GM21360 (cell line): ENCODE data around the gene AKAP1.
A peak's percentile ranks its signal among the peaks of the same experiment; 100 is the strongest.

Source experiments
- ATAC-seq: cut with Tn5 transposase; IDR thresholded peaks from one replicate; pipeline ENCODE4 v1.9.1; 2021; ENCODE audit warnings: mild to moderate bottlenecking, moderate library complexity; ENCODE audit not compliant: unreplicated experiment

AKAP1 gene, protein sequence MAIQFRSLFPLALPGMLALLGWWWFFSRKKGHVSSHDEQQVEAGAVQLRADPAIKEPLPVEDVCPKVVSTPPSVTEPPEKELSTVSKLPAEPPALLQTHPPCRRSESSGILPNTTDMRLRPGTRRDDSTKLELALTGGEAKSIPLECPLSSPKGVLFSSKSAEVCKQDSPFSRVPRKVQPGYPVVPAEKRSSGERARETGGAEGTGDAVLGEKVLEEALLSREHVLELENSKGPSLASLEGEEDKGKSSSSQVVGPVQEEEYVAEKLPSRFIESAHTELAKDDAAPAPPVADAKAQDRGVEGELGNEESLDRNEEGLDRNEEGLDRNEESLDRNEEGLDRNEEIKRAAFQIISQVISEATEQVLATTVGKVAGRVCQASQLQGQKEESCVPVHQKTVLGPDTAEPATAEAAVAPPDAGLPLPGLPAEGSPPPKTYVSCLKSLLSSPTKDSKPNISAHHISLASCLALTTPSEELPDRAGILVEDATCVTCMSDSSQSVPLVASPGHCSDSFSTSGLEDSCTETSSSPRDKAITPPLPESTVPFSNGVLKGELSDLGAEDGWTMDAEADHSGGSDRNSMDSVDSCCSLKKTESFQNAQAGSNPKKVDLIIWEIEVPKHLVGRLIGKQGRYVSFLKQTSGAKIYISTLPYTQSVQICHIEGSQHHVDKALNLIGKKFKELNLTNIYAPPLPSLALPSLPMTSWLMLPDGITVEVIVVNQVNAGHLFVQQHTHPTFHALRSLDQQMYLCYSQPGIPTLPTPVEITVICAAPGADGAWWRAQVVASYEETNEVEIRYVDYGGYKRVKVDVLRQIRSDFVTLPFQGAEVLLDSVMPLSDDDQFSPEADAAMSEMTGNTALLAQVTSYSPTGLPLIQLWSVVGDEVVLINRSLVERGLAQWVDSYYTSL

DNA sequence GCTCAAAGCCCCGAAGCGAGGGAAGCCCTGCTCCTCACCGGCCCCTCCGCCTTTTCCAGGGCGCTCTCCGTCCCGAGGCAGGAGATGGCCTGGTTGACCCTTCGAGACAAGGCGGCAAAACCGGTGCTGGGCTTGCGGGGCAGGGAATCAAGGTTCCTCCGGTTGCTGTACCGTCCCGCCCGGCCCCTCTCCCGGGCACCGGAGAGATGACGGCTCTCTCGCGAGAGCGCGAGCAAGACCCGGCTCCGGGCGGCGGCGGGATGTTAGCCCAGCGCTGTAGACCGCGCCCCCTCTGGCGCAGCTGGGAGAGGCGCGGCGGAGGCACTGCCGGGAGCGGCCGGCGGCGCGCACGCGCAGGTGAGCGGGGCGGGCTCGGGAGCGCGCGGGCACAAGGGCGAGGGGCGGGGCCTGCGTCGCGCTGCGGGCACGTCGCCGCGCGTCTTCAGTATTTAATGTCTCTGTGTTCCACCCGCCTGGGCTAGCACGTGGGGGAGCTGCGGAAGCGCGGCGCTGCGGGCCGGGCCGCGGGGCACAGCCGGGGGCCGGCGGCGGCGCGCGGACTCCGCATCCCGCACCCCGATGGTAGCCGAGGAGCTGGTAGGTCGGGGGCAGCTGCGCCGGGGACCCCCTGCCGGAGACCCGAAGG is at the start of gene AKAP1:
Gene AKAP1 (plus strand): TSS at position 445 of the 646 bp plus-strand sequence. CDS start 20,219 bp downstream, outside the sequence.
- peak; percentile 87 for ATAC-seq

DNA sequence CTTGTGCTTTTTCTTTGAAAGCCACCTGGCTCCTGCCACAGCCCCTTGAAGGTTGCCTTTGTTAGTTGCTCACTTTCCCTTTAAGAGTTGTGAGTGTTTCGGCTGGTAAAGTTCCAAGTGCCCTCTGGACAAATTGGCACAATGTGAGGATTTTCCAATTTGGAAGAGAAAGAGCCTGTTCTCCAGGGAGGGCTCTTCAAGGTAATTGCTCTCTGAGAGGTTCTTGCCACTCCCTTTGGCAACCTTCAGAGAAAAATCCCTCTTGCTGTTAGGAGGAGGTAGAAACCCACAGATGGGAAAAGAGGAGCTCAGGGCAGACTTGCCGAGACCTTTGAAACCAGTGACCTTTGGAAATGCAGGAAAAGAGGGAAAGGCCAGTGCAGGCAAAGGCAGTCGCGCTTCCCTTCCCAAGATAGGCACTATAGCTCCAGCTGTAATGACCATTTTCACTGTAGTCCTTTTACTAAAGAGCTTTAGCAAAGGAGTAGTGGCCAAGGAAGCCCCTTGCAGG is 49.0 kb upstream of the AKAP1 start:
- no peak for ATAC-seq

DNA sequence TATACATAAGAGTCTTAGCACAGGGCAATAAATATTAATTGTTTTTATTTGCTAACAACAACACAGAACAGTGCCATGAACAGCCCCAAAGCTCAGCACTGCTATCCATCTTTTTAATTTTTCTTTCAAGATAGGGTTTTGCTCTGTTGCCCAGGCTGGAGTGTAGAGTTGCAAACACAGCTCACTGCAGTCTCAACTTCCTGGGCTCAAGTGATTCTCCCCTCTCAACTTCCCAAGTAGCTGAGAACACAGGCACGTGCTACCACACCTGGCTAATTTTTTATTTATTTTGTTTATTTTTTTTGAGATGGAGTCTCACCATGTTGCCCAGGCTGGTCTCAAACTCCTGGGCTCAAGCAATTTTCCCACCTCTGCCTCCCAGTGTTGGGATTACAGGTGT is 47.6 kb upstream of the AKAP1 start:
- no peak for ATAC-seq

DNA sequence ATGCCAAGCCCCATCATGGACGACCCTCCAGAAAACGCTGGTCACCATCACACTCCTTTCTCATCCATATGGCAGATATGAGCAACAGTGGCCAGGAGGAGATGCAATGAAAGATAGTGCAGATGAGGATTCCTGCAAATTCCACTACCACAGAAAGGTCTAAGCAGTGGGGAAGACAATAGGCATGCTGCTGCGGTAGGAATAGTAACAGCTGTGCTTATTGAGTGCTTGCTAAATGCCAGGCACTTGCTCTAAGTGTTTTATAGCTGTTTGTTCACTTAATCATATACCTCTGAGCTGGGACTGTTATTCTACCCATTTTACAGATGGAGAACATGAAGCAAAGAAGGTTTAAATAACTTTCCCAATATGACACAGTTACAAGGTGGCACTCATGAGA is 46.6 kb upstream of the AKAP1 start:
- no peak for ATAC-seq

DNA sequence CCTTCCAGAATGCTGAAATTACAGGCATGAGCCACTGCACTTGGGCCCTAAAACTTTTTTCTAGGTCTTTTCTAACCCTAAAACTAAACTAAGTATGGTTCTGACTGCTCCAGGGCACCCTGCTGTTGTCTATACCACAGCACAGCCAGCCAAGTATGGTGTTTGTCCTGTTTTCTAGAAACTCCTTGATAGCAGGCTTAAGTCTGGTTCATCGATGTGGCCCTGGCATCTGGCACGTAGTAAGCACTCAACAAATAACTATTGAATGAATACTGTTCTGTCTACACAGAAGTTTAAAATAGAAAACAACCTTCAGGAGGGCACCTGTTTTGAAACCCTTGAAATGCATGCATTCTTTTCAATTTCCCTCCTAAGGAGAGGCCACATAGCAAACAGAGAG is 44.5 kb upstream of the AKAP1 start:
- no peak for ATAC-seq

DNA sequence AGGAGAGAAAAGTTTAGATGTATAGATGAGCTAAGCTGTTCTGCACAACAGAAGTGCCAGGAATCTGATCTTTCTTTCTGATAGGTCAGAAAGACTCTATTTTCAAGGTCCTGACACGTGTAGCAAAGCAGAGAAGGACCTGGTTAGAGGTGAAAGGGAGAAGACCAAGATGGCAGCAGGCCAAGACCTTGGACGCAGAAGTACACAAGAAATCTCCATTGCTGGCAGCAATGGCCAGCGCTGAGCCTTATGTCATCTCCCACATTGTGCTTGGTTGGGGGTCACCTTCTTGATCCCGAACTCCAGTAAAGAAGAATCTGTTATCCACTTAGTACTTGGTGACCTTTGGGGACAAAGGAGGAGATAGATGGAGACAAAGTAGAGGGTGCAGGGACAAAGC is 41.8 kb upstream of the AKAP1 start:
- no peak for ATAC-seq

DNA sequence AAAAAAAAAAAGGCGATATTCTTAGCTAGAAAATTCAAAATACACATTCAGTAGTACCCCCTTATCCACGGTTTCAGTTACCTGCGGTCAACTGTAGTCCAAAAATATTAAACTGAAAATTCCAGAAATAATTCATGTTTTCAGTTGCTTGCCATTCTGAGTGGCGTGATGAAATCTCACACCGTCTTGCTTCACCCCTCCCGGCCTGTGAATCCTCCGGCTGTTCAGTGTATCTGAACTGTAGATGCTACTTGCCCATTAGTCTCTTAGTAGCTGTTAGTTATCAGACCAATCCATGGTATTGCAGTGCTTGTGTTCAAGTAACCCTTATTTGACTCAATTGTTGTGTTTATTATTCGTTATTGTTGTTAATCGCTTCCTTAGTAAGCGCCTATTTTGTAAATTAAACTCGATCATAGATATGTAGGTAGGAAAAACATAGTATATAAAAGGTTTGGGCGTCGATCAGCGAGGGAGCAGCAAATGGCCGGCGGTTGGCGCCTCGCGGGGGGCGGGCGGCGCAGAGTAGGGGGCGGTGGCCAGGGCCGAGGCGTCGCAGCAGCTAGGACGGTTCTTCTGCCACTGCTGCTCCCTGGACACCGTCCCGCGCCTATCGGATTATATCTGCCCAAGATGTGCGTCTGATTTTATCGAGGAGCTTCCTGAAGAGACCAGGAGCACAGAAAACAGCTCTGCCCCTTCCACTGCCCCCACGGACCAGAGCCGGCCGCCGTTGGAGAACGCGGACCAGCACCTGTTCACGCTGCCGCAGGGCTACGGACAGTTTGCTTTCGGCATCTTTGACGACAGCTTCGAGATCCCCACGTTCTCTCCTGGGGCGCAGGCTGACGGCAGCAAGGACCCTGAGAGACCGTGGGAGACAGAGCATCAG is 39.8 kb upstream of the AKAP1 start:
- peak; percentile 26 for ATAC-seq

- ATAC-seq: peak; percentile 54
Measured at GRCh38 chr17:57045868-57046704, 39.0 kb upstream of the AKAP1 start.

- ATAC-seq: no peak
Measured at GRCh38 chr17:57046749-57047148, 38.3 kb upstream of the AKAP1 start.

GRCh38 chr17:57048096-57048495 is 37.0 kb upstream of the AKAP1 start:
- no peak for ATAC-seq

DNA sequence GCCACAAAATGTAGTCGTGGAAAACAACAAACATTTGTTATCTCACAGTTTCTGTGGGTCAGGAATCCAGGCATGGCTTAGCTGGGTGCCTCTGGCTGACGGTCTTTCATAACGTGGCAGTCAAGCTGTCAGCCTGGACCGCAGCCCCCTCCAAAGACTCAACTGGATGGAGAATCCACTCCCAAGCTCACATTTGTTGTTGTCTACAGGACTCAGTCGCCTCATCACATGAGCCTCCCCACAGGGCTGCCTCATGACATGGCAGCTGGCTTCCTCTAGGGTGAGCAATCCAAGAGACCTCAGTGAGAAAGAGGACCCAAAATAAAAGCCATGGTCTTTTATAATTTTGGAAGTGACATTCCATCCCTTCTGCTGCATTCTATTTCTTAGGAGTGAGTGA is 34.7 kb upstream of the AKAP1 start:
- no peak for ATAC-seq

GRCh38 chr17:57051886-57052361 is 33.1 kb upstream of the AKAP1 start:
- ATAC-seq: no peak

- ATAC-seq: no peak
Measured at GRCh38 chr17:57062865-57063264, 22.2 kb upstream of the AKAP1 start.

GRCh38 chr17:57067162-57067561 is 17.9 kb upstream of the AKAP1 start:
- ATAC-seq: no peak

- ATAC-seq: no peak
Measured at GRCh38 chr17:57067781-57068180, 17.3 kb upstream of the AKAP1 start.

DNA sequence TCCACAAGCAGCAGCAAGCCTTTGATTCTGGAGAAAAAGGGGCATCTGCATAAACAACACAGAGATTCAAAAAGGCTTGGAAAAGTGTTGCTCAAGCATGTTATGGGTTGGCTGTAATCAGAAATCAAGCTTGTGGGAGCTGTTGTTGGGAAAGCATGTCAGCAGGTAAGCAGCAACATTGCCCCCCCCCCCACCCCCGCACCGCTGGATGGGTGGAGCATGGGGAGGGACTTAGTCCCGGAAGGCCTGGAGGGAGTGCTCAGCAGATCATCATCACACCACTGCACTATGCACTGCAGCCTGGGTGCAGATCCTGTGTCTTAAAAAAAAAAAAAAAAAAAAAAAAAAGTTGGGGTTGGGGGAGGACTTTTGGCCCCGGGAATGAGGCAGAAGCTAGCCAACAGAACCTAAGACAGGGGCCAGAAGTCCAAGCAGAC is 16.8 kb upstream of the AKAP1 start:
- no peak for ATAC-seq

DNA sequence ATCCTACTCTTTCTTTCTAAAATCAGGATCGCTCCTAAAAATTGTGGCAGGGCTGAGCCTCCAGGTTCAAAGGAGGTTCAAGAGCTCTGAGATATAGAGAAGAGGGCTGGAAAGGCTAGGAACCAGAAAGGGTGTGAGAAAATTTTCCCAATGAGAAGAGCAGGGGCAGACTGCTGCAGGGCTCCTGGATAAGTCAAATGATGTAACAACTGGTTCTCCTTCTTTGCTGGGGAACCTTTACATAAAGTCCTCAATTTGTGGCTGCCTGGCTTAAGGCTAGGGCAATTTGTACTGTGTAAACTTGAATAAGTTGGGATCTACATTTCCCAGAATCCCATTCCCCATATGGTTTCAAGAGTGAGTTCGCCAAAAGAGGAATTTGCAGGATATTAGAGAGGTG is 16.3 kb upstream of the AKAP1 start:
- ATAC-seq: no peak

- no peak for ATAC-seq
Measured at GRCh38 chr17:57071991-57072944, 12.8 kb upstream of the AKAP1 start.
